K562 treated with DMSO at 1 percent for 4 hours (cell line): ENCODE results near the gene SLC34A2. TPM values are rescaled to one million over a fixed set of nuclear protein-coding genes. Genes with fewer than 3 reads are reported as not detected.

Experiments
- total RNA-seq: library from RNA; unstranded; fragments of 300-600 nt; gene quantifications from 2 replicates; pipeline ENCODE4 v1.2.3, GENCODE V29; 2022; ENCODE audit not compliant: insufficient read depth

The SLC34A2 gene, protein sequence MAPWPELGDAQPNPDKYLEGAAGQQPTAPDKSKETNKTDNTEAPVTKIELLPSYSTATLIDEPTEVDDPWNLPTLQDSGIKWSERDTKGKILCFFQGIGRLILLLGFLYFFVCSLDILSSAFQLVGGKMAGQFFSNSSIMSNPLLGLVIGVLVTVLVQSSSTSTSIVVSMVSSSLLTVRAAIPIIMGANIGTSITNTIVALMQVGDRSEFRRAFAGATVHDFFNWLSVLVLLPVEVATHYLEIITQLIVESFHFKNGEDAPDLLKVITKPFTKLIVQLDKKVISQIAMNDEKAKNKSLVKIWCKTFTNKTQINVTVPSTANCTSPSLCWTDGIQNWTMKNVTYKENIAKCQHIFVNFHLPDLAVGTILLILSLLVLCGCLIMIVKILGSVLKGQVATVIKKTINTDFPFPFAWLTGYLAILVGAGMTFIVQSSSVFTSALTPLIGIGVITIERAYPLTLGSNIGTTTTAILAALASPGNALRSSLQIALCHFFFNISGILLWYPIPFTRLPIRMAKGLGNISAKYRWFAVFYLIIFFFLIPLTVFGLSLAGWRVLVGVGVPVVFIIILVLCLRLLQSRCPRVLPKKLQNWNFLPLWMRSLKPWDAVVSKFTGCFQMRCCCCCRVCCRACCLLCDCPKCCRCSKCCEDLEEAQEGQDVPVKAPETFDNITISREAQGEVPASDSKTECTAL
- not detected in 2 replicates for total RNA-seq

GRCh38 chr4:25654971-25655963 is at the start of gene SLC34A2:
Gene SLC34A2, plus strand, starts transcription at chr4:25655851. Its CDS starts 6,650 bp downstream, at chr4:25662501.

Other genes with a start within 250 kb of the SLC34A2 start
- 44.6 and 62.1 TPM in 2 replicates for gene SEL1L3, start 207.1 kb downstream of the SLC34A2 start, total RNA-seq